Hypothalamus (tissue), 51 donors: ENCODE results near the gene CFAP157.
A peak's percentile ranks its signal among the peaks of the same experiment; 100 is the strongest.

ENCODE experiments used
- DNase-seq, 51 donors: peaks; one replicate each; lab custom pipeline; 2025; lab: John Stamatoyannopoulos, UW

Gene CFAP157

DNA sequence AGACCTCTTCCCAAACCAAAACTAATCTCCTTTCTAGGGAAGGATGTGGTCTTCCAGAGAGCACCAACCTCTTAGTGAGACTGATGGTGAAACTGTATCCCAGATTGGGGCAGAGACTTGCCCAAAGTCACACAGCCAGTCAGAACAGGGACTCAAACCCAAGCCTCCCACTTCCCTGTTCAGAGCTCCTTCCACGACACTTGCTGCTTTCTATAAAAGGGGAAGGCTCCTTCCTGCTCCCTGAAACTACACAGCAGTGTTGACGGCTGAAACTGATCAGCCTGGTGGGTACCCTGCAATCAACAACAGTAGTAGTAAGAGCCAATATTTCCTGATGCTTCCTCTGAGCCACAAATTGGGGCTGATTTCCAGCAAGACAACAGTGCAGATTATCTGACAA is 26.8 kb downstream of the CFAP157 start:
- no peak for DNase-seq

DNA sequence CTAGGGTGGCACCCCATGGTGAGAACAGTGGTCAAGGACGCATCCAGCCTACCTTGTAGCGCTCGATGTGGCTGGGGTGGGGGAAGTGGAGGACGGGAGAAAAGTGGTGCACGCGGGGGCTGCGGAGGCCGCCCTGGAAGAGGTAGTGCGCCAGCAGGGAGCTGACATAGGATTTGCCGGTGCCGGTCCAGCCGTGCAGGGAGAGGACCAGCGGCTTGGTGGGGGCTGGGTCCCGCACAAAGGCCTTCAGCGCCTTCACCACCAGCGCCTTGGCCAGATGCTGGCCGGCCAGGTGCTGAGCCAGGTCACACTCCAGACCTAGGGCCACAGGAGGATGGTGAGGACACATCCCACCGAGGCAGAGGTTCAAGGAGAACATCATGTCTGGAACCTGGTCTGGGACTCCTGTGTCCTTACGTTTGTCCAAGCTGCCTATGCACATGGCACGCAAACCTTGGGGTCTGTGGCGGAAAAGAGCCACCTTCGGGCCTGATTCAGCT is 27.5 kb downstream of the CFAP157 start:
- peak in 3 of 51 donors; percentile 25 to 46 (median 31) for DNase-seq

DNA sequence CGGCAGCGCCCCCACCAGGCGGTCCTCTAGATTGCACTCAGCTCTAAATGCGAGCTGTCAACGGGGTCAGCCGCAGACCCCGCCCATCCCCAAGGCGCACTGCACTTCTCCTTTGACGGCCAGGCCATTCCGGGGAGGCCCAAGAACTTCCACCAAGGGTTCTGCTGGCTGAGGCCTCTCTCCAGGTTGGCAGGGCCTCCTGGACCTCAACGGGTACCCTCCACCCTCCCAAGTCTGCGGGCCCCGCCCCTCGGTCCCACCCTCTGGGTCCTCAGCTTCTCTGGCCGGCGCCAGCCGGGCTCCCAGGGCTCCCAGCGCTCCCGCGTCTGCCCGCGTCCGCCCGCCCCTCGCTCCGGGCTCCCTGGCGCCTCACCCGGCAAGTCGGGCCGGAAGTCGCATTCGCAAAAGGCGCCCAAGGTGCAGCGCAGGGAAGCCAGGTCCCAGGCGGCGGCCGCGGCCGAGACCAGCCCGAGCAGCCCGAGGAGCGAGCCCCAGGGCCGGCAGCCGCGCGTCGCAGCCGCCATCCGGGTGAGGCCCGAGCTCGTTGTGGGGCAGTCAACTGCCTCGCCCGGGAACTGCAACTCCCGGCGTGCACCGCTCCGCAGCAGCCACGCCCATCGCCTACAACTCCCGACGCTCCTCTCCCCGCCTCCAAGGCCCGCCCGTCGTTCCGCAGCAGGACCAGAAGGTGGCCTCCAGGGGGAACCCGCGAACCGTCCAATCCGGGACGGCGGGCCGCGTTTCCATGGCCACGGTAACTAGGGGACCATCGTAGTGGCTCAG is 28.1 kb downstream of the CFAP157 start, which contains the start of gene TOR2A:
TSS of gene TOR2A (minus strand) at position 548 of the 783 bp plus-strand sequence. CDS start at position 524, 24 bp downstream.
- DNase-seq = peak; percentile 50 to 98 (median 94)

DNA sequence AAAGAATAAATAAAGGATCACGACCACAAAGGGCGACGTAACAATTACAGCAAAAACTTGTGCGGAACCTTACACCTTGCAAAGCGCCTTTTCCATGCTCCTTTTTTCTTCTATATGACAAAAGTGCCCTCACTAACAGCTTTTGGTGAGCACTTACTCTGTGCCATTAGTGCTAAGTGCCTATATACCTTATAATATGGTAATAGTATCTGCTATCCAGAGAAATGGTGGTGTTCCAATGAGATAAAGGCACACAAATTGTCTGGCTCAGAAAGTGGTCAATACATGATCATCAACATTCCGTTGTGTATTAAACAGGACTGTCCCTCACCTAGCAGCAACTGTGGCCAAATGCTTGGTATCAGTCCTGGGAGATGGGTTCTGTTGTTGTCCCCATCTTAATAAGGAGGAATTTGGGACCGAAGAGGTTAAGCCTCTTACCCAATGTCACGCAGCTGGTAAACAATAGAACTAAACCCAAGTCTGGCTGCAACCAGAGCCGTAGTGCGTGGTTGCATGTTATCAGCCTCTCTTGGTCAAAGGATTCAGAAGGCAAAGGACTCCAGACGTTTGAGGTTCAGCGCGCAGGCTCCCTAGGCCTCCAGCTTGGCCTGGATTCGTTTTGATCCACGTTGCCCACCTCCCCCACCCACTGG is 28.9 kb downstream of the CFAP157 start:
- DNase-seq = peak in 1 of 51 donors; percentile 3

DNA sequence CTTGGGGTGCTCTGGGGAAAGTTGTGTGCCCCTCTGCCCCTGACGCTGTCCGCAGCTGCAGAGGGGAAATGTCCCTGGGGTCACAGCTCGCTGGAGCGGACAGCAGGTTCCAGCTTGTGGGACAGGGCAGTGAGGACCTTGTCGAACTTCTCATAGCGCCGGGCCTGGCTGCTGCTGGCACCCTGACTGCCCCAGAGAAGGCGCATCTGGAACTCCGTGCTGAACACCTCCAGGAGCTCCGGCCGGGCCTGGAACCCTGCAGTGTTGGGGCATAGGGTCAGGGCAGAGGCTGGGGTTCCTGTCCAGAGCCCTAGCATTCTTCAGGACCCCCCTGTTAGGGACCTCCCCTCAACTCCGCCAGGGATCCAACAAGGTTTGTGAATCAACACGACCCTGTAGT is 31.9 kb downstream of the CFAP157 start:
- DNase-seq = no peak

DNA sequence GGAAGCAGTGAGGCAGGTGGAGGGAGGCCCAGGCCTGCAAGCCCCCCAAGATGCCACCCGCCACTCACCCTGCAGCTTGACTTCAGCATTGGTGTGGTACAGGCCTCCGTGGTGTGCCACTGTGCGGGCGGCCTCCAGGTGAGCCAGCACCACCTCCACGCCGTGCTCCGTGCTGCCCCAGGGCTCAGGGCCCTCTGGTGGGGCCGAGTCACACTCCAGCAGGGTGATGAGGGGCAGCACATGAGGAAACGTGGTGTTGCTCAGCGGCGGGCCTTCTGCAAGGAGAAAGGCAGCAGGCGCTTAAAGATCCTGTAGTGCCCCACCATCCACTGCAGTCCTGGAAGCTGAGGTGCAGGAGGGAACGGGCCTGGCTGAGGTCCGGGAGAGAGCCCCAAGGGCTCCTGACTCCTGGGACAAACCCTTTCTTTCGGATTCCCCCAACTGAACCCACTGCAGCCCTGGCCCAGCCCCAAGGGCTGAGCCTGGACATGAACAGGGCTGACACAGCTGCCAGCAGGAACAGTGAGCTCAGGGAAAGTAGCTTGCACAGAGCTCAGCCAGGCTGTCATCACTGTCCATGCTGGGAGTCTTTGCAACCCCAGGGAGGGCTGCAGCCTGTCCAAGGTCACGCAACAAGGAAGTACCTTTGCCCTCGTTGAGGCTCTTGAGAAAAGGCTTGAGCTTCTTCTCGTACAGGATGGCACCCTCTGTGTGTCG is 33.0 kb downstream of the CFAP157 start:
- DNase-seq = no peak

DNA sequence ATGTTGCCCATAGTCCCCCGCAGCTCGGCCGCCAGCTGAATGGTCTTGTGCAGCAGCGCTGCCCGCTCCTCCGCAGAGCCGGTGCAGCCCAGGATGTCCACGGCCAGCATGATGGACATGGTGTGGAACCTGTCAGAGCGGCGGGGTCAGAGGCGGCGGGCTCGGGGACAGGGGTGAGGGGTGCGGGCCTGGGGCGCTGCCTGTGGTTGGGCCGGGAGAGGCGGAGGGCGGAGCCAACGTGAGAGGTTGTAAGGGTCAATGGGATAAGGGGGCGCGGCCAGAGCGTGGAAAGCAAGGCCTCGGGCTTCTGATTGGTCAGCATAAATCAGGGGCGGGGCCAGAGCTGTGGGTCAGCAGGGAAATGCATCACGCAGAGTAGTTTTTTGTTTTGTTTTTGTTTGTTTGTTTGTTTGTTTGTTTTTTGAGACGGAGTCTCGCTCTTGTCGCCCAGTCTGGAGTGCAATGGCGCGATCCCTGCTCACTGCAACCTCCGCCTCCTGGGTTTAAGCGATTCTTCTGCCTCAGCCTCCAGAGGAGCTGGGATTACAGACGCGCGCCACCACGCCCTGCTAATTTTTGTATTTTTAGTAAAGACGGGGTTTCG is 35.1 kb downstream of the CFAP157 start:
- DNase-seq = peak in 44 of 51 donors; percentile 12 to 88 (median 60)

DNA sequence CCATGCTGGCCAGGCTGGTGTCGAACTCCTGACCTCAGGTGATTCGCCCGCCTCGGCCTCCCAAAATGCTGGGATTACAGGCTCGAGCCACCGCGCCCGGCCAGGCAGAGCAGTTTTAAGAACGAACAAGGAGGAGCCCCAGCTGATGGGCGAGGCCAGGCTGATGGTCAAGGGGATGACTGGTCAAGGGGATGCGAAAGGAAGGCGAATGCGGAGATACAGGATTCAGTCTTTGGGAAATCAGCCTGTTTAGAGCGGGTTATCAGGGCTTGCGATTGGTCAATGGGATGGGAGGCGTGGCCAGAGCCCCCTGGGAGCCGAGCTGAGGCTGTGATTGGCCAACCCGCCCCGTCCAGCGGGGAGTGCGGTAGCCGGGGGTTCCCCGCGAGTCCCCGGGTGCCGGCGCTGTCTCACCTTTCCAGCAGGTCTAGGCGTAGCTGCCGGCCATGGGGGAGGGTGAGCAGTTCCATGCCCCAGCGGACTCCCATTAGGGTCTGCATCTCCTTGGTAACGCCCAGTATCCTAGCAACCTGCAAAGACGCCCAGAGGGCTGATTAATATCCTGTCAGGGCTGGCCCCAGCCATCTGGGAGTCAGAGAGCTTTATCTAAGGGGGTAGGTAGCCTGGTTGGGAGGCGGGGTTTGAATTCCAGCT is 35.8 kb downstream of the CFAP157 start:
- DNase-seq = peak in 21 of 51 donors; percentile 9 to 59 (median 34)

DNA sequence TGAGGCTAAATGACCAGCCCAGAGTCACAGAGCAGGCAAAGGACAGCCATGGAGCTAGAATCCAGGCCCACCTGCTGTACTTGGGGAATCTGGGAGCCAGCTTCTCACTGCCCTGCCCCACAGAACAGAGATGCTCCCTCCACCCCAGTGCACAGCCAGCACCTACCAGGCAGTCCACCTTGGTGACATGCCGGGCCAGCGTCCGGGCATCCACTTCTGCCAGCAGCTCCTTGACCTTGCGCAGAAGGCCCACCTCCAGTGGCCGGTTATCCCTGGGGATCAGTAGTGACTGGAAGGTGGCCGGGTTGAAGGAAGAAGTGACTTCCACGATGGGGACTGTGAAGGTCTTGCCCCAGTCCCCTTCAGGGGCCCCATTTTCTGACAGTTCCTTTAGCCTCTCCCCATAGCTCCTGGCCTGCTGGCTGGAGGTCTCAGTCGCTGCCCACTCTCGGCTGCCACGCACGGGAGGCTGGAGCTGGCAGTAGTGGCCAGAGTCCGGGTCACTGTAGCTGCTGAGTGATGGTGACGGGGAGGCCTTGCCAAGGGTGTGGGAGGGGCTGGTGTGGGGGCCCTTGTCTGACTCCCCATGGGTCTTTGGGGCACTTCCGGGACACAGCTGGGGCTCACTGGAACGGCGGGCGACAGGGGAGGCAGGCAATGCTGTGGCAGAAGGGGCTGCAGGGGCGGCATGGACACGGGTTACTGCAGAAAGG is 37.8 kb downstream of the CFAP157 start:
- no peak for DNase-seq

DNA sequence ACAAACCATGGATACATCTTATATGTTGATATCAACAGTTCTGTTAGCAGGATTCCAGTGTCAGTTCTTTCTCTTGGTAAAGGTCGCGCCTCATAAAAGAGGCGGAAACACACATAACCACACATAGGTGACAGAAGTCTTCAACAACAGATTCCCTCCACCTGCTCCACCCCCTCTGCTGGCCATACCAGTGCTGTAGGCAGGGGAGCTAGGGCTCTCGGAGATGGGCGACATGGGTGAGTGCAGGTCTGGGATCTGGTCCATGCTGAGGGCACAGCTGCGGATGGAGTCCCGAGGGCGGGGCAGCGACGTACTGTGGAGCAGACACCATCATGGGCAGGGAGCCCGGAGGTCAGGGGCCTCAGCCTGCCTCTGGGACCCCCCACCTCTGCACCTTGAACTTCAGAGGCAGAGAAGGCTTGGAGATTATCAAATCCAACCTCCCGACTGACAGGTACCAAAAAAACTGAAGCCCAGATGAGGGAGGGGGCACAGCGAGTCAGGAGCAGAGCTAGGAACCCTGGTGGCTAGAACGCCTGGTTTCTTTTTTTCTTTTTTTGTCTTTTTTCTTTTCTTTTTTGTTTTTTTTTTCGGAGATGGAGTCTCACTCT is 40.3 kb downstream of the CFAP157 start:
- no peak for DNase-seq

DNA sequence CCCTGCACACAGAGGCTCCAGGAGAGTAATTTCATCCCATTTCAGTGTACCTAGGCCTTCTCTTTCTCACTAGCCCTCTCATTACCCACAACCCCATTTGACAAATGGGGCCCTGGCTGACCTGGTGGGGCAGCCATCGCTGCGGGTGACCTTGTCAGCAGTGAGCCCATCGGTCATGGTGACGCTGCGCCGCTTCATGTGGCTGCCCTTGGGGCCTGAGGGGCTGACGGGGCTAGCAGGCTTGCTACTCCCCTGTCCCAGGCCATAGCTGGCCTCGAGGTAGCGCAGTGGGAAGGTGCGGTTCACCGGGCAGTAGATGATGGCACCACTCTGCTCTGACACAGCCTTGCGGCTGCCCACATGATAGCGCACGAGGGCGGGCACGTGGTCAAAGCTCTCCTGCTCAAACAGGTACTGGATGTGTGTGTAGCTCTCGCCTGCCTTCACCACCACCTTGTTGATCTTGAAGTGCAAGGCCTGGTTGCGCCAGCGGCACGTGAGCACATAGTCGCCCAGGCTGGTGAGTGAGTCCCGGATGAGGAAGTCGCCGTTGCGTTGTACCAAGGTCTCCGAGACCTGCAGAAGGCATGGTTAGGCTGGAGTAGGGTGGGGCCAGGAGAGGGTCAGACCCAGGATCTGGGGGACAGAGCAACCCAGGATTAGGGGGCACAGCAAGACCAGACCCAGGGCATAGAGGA is 42.5 kb downstream of the CFAP157 start:
- no peak for DNase-seq

DNA sequence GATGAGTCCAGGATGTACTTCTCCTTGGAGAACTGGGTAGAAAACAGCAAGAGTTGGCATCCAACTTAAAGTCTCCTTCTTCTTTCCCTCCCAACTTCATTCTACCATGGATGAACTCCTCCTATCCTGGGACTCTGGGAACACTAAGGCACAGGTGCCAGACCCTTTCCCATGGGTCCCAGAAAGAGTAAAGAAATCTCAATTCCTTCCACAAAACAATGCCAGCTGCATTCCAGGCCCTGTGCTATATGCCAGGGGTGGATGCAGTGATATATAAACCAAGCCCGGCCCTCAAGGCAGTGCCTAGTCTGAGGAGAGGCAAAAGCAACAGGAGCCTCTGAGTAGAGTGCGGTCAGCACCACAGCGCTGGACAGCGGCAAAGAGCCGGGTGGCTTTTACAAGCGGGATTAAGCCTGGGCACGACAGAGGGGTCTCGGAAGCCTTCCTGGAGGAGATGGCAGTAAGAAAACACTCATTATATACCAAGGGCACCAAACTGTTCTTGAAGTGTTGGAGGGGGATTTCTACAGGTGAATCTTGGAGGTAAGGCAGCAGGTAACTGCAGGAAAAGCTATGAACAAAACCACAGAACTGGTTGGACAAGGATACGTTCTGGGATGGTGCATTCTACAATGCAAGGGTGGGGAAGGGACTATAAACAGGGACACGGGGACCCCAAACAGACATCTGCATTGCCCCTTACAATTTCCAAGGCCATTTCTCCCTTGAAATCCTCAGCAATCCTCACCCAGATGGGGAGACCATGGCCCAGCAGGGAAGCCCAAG is 44.7 kb downstream of the CFAP157 start:
- peak in 1 of 51 donors; percentile 3 for DNase-seq

DNA sequence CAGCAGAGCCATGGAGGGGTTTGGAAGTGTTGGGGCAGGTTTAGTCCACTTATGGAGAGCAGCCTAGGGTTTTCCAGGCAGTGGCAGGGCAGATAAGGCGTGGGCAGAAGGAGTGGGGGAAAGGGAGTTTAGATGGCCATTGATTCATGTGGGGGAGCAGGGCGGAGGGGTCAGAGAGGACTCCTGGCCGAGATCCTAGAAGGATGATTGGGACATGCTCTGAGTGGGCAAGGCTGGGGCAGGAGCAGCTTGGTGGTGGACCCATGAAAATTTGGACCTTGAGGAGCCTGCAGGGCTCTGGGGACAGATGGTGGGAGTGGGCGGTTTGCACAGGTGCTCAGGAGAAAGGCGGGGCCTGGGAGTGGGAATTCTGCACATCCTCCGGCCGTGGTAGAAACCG is 46.4 kb downstream of the CFAP157 start:
- no peak for DNase-seq

DNA sequence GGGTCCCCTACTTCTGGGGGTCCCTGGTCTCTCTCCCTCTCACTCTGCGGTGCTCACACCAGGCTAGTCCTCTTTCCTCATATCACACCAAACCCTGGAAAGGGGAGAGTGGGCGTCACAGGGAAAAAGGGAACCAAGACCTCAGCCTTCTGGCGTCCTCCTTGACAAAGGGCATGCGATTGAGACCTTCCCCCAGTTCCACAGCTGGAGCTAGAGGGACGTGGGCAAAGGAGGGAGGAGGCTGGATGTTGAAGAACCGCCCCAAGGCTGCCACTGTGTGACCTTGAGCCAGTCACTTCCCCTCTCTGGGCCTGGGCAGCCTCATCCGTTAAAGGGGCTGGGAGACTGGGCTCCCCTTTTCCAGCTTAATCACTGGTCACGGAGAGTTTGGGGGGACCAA is 46.8 kb downstream of the CFAP157 start:
- DNase-seq = no peak

DNA sequence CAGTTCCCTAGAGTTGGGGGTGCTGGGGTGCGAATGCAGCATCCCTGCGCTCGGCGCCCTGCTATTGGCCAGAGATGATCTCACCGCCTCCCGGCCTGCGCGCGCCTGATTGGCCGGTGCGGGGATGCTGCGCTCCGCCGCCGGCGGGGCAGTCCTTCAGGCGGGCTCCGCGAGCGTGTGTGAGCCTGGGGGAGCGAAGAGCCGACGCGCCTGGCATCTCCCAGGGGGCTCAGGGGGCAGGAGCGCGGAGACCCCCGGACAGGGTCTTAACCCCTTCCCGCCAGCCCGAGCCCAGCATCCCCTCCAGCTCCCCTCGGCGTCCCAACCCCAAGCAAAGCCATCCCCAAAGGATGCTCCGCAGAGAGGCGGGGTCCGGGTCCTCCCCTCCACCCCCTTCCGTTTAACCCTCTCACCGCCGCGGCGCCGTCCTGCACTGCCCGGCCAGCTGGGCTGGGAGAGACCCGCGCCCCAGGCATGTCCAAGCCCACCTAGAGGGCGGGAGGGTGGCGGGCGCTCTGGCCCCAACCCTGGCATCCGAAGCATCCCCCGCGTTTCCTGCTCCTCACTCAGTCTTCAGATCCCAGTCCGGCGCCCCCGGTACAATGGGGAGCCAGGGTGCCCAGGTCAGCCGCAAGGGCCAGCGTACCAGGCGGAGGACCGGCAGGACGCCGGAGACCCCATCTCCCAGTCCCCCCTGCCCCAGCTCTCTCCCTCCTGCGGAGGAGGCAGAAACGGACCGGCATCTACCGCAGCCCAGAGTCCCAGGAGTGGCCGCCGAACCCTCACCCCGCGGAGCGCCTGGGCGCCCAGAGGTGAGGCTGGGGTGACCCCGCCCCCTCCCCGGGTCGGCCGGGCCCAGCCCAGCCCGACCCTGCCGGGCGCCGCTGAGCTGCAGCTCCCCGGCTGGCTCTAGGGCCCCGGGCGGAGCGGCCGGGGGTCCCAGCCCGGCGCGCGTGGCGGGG is 47.6 kb downstream of the CFAP157 start:
- peak in 31 of 51 donors; percentile 7 to 73 (median 42) for DNase-seq
